ENCODE data around the gene TEX48. TPM values are rescaled to one million over a fixed set of nuclear protein-coding genes. Genes with fewer than 3 reads are reported as not detected.

Gene TEX48
- not detected for total RNA-seq
- long read RNA-seq, result 0 reads

GRCh38 chr9:114681594-114682332 is at the start of gene TEX48:
TSS of gene TEX48 (minus strand) at chr9:114682192. CDS start at chr9:114671723, 10,469 bp downstream.
- H3K4me3 ChIP-seq, result no peak within 1 kb of the TSS
- H3K36me3 ChIP-seq, result no peaks in the 10 kb centered on the region
- H3K27ac ChIP-seq (replicated peaks), result no peak within 1 kb of the TSS
- peaks cover 46% of the 10 kb centered on the region for H3K27me3 ChIP-seq (ENCODE audit: low read depth)
- no peaks in the 10 kb centered on the region for H3K9me3 ChIP-seq (replicated peaks)
- TF ChIP-seq CTCF (IDR thresholded peaks at IDR 0.05; ENCODE audit: borderline replicate concordance), result peak; percentile 56
- DNase-seq, result no peak
- no peaks in the 10 kb centered on the region for H3K4me1 ChIP-seq
- intact Hi-C loops (cut with micrococcal nuclease), result no loop called here

GRCh38 chr9:114731701-114732100 is 49.7 kb upstream of the TEX48 start:
- Histone ChIP-seq H3K27me3 (ENCODE audit: low read depth) (peaks cover 20% of the 10 kb centered on the region), H3K36me3 (no peaks in the 10 kb centered on the region), H3K9me3 (replicated peaks) (no peaks in the 10 kb centered on the region), H3K4me3 (no peak overlapping the region), H3K4me1 (no peaks in the 10 kb centered on the region), H3K27ac (replicated peaks) (no peak overlapping the region)
- DNase-seq, result no peak
- intact Hi-C loops (cut with micrococcal nuclease), result no loop called here
- TF ChIP-seq CTCF (IDR thresholded peaks at IDR 0.05; ENCODE audit: borderline replicate concordance), result no peak

- intact Hi-C loops (cut with micrococcal nuclease), result no loop called here
- no peak for TF ChIP-seq CTCF (IDR thresholded peaks at IDR 0.05; ENCODE audit: borderline replicate concordance)
- Histone ChIP-seq H3K27me3 (ENCODE audit: low read depth) (peaks cover 18% of the 10 kb centered on the region), H3K27ac (replicated peaks) (no peak overlapping the region), H3K36me3 (no peaks in the 10 kb centered on the region), H3K4me3 (no peak overlapping the region), H3K4me1 (no peaks in the 10 kb centered on the region), H3K9me3 (replicated peaks) (no peaks in the 10 kb centered on the region)
- DNase-seq, result no peak
Observed at GRCh38 chr9:114729706-114730105, 47.7 kb upstream of the TEX48 start.

GRCh38 chr9:114725930-114726329 is 43.9 kb upstream of the TEX48 start:
- no peaks in the 10 kb centered on the region for H3K9me3 ChIP-seq (replicated peaks)
- no peak overlapping the region for H3K4me3 ChIP-seq
- intact Hi-C loops (cut with micrococcal nuclease), result no loop called here
- H3K4me1 ChIP-seq, result no peaks in the 10 kb centered on the region
- peaks cover 52% of the 10 kb centered on the region for H3K27me3 ChIP-seq (ENCODE audit: low read depth)
- no peaks in the 10 kb centered on the region for H3K36me3 ChIP-seq
- TF ChIP-seq CTCF (IDR thresholded peaks at IDR 0.05; ENCODE audit: borderline replicate concordance), result no peak
- no peak overlapping the region for H3K27ac ChIP-seq (replicated peaks)
- DNase-seq, result no peak

- Histone ChIP-seq H3K27me3 (ENCODE audit: low read depth) (peaks cover 64% of the 10 kb centered on the region), H3K4me3 (no peak overlapping the region), H3K9me3 (replicated peaks) (no peaks in the 10 kb centered on the region), H3K36me3 (no peaks in the 10 kb centered on the region), H3K4me1 (no peaks in the 10 kb centered on the region), H3K27ac (replicated peaks) (no peak overlapping the region)
- DNase-seq, result no peak
- no peak for TF ChIP-seq CTCF (IDR thresholded peaks at IDR 0.05; ENCODE audit: borderline replicate concordance)
- intact Hi-C loops (cut with micrococcal nuclease), result no loop called here
Observed at GRCh38 chr9:114724744-114725143, 42.8 kb upstream of the TEX48 start.

All from left ventricle myocardium inferior (tissue), 1 donor.